HUES64 (cell line): ENCODE data around the gene ASPRV1.
"Not testable (repeated sequence)": the region's sequence is repeated elsewhere in the genome, so short reads cannot be mapped to it uniquely, and the experiment has no call there.

Experiments
- H3K27ac ChIP-seq: 2 replicates; pipeline ENCODE4 v1.7.0; 2013; ENCODE audit warnings: low read depth, low read length, inconsistent platforms
- H3K27me3 ChIP-seq: 2 replicates; pipeline ENCODE4 v1.6.1; 2013; ENCODE audit warnings: mild to moderate bottlenecking, low read length; ENCODE audit not compliant: insufficient read depth
- H3K36me3 ChIP-seq: 2 replicates; pipeline ENCODE4 v1.6.1; 2013; ENCODE audit warnings: mild to moderate bottlenecking, low read length; ENCODE audit not compliant: insufficient read depth
- H3K4me1 ChIP-seq: 2 replicates; pipeline ENCODE4 v1.6.1; 2013; ENCODE audit warnings: mild to moderate bottlenecking, low read length, moderate library complexity; ENCODE audit not compliant: insufficient read depth
- H3K4me3 ChIP-seq: 2 replicates; pipeline ENCODE4 v1.5.1; 2013; ENCODE audit warnings: mild to moderate bottlenecking, low read length, moderate library complexity
- H3K9ac ChIP-seq: 2 replicates; pipeline ENCODE4 v1.6.1; 2013; ENCODE audit warnings: mild to moderate bottlenecking, low read depth, low read length
- H3K9me3 ChIP-seq: 2 replicates; pipeline ENCODE4 v1.6.1; 2013; ENCODE audit warnings: low read depth, low read length; ENCODE audit not compliant: insufficient read depth
- WGBS: fragments of 150-250, 120-280 bp; methylation state at CpG from one replicate; pipeline ENCODE4 v1.1.7; 2013; ENCODE audit warnings: missing lambda C conversion rate; 5-methylcytosine and 5-hydroxymethylcytosine counted together

Gene ASPRV1

GRCh38 chr2:69958480-69958879 lies 3.0 kb downstream of the ASPRV1 start:
- Histone ChIP-seq H3K9me3 (no peaks in the 10 kb centered on the region), H3K27ac (no peak overlapping the region), H3K27me3 (no peaks in the 10 kb centered on the region), H3K36me3 (no peaks in the 10 kb centered on the region), H3K4me3 (no peak overlapping the region), H3K4me1 (no peaks in the 10 kb centered on the region), H3K9ac (no peak overlapping the region)
- 84% methylated on average over 6 of the region's 6 CpGs for WGBS

GRCh38 chr2:69957965-69958364 lies 3.5 kb downstream of the ASPRV1 start:
- H3K9me3 ChIP-seq = no peaks in the 10 kb centered on the region
- no peaks in the 10 kb centered on the region for H3K4me1 ChIP-seq
- no peak overlapping the region for H3K9ac ChIP-seq
- whole genome bisulfite sequencing = 86% methylated on average over 8 of the region's 8 CpGs
- H3K4me3 ChIP-seq = no peak overlapping the region
- H3K27ac ChIP-seq = no peak overlapping the region
- H3K27me3 ChIP-seq = no peaks in the 10 kb centered on the region
- H3K36me3 ChIP-seq = no peaks in the 10 kb centered on the region

GRCh38 chr2:69956475-69956979 lies 4.9 kb downstream of the ASPRV1 start:
- H3K36me3 ChIP-seq = no peaks in the 10 kb centered on the region
- H3K9me3 ChIP-seq = no peaks in the 10 kb centered on the region
- no peaks in the 10 kb centered on the region for H3K27me3 ChIP-seq
- H3K9ac ChIP-seq = no peak overlapping the region
- 91% methylated on average over 6 of the region's 6 CpGs for WGBS
- H3K27ac ChIP-seq = no peak overlapping the region
- H3K4me3 ChIP-seq = no peak overlapping the region
- H3K4me1 ChIP-seq = no peaks in the 10 kb centered on the region

- Histone ChIP-seq H3K4me1 (no peaks in the 10 kb centered on the region), H3K4me3 (no peak overlapping the region), H3K9ac (no peak overlapping the region), H3K36me3 (no peaks in the 10 kb centered on the region), H3K27me3 (no peaks in the 10 kb centered on the region), H3K9me3 (no peaks in the 10 kb centered on the region), H3K27ac (no peak overlapping the region)
- WGBS = 93% methylated on average over 11 of the region's 11 CpGs
These were observed 6.4 kb downstream of the ASPRV1 start for GRCh38 chr2:69955029-69955428.

- H3K9ac ChIP-seq = no peak overlapping the region
- no peak overlapping the region for H3K4me3 ChIP-seq
- no peaks in the 10 kb centered on the region for H3K36me3 ChIP-seq
- H3K9me3 ChIP-seq = no peaks in the 10 kb centered on the region
- WGBS = 100% methylated on average over 1 of the region's 1 CpG
- no peaks in the 10 kb centered on the region for H3K4me1 ChIP-seq
- no peaks in the 10 kb centered on the region for H3K27me3 ChIP-seq
- H3K27ac ChIP-seq = no peak overlapping the region
These were observed 7.3 kb downstream of the ASPRV1 start for GRCh38 chr2:69954084-69954483.

- H3K4me1 ChIP-seq = no peaks in the 10 kb centered on the region
- H3K4me3 ChIP-seq = no peak overlapping the region
- no peak overlapping the region for H3K27ac ChIP-seq
- H3K9ac ChIP-seq = no peak overlapping the region
- WGBS = 92% methylated on average over 6 of the region's 6 CpGs
- no peaks in the 10 kb centered on the region for H3K9me3 ChIP-seq
- H3K27me3 ChIP-seq = no peaks in the 10 kb centered on the region
- H3K36me3 ChIP-seq = no peaks in the 10 kb centered on the region
These were observed 8.9 kb downstream of the ASPRV1 start for GRCh38 chr2:69952336-69953115.

GRCh38 chr2:69950671-69951070 lies 10.8 kb downstream of the ASPRV1 start:
- H3K4me3 ChIP-seq, H3K9me3 ChIP-seq, H3K9ac ChIP-seq, H3K27me3 ChIP-seq, H3K36me3 ChIP-seq, H3K4me1 ChIP-seq, H3K27ac ChIP-seq: not testable (repeated sequence)
- 97% methylated on average over 3 of the region's 3 CpGs for WGBS

GRCh38 chr2:69950241-69950640 lies 11.2 kb downstream of the ASPRV1 start:
- Histone ChIP-seq H3K27ac (no peak overlapping the region), H3K4me1 (0 out of 2 replicates have a peak, but pooled peaks cover 5% of the 10 kb centered on the region), H3K4me3 (no peak overlapping the region), H3K36me3 (no peaks in the 10 kb centered on the region), H3K9ac (no peak overlapping the region), H3K27me3 (no peaks in the 10 kb centered on the region), H3K9me3 (no peaks in the 10 kb centered on the region)
- 97% methylated on average over 3 of the region's 5 CpGs for WGBS

- WGBS = 89% methylated on average over 21 of the region's 21 CpGs
These were observed 12.3 kb downstream of the ASPRV1 start for GRCh38 chr2:69948963-69949645.

GRCh38 chr2:69948032-69948962 lies 13.1 kb downstream of the ASPRV1 start:
- H3K9ac ChIP-seq = no peak overlapping the region
- no peaks in the 10 kb centered on the region for H3K9me3 ChIP-seq
- no peak overlapping the region for H3K4me3 ChIP-seq
- H3K27me3 ChIP-seq = no peaks in the 10 kb centered on the region
- H3K27ac ChIP-seq = no peak overlapping the region
- WGBS = 70% methylated on average over 35 of the region's 35 CpGs
- 0 out of 2 replicates have a peak, but pooled peaks cover 5% of the 10 kb centered on the region for H3K4me1 ChIP-seq
- no peaks in the 10 kb centered on the region for H3K36me3 ChIP-seq

More at GRCh38 chr2:69948963-69949645, 12.3 kb downstream of the ASPRV1 start:
- H3K9ac ChIP-seq = no peak overlapping the region
- no peaks in the 10 kb centered on the region for H3K9me3 ChIP-seq
- no peak overlapping the region for H3K27ac ChIP-seq
- no peak overlapping the region for H3K4me3 ChIP-seq
- H3K27me3 ChIP-seq = no peaks in the 10 kb centered on the region
- no peaks in the 10 kb centered on the region for H3K36me3 ChIP-seq
- H3K4me1 ChIP-seq = 0 out of 2 replicates have a peak, but pooled peaks cover 5% of the 10 kb centered on the region
